M059J (cell line): ENCODE measurements around the gene CAMK1D. TPM values are rescaled to one million over a fixed set of nuclear protein-coding genes. Genes with fewer than 3 reads are reported as not detected.

Experiments
- DNase-seq: peaks from one replicate; pipeline ENCODE4 v3.0.0-alpha.2; 2012; ENCODE audit warnings: low read depth
- total RNA-seq: library from RNA; depleted of rRNA; stranded (reverse); fragments of >200 nt; shearing (Covaris generic); gene quantifications from 2 replicates; pipeline ENCODE4 v1.2.3, GENCODE V29; 2014

CAMK1D gene
- total RNA-seq, 1 experiment from 2014 or later, result 0.57 TPM

- no peak for DNase-seq
Measured at GRCh38 chr10:12822126-12822892, 473.0 kb downstream of the CAMK1D start.

GRCh38 chr10:12822893-12823170 lies 473.5 kb downstream of the CAMK1D start:
- DNase-seq, result no peak

GRCh38 chr10:12823328-12823727 lies 474.0 kb downstream of the CAMK1D start:
- DNase-seq, result no peak

GRCh38 chr10:12825260-12825849 lies 476.0 kb downstream of the CAMK1D start:
- no peak for DNase-seq

GRCh38 chr10:12826800-12827372 lies 477.5 kb downstream of the CAMK1D start:
- DNase-seq, result no peak

- DNase-seq, result no peak
Measured at GRCh38 chr10:12828736-12829135, 479.4 kb downstream of the CAMK1D start.

GRCh38 chr10:12829831-12830390 lies 480.6 kb downstream of the CAMK1D start:
- DNase-seq, result no peak

- no peak for DNase-seq
Measured at GRCh38 chr10:12832096-12832495, 482.7 kb downstream of the CAMK1D start.

GRCh38 chr10:12833451-12833850 lies 484.1 kb downstream of the CAMK1D start:
- DNase-seq, result no peak

GRCh38 chr10:12834116-12834665 lies 484.8 kb downstream of the CAMK1D start:
- no peak for DNase-seq

GRCh38 chr10:12834721-12835120 lies 485.4 kb downstream of the CAMK1D start:
- no peak for DNase-seq

GRCh38 chr10:12835709-12836108 lies 486.4 kb downstream of the CAMK1D start:
- peak; percentile 59 for DNase-seq

- DNase-seq, result no peak
Measured at GRCh38 chr10:12838366-12838765, 489.0 kb downstream of the CAMK1D start.

- DNase-seq, result no peak
Measured at GRCh38 chr10:12838995-12839927, 489.9 kb downstream of the CAMK1D start.

GRCh38 chr10:12839941-12840611 lies 490.7 kb downstream of the CAMK1D start:
- DNase-seq, result no peak

GRCh38 chr10:12841426-12841825 lies 492.1 kb downstream of the CAMK1D start:
- DNase-seq, result no peak

GRCh38 chr10:12841826-12842225 lies 492.5 kb downstream of the CAMK1D start:
- no peak for DNase-seq

GRCh38 chr10:12842310-12842709 lies 493.0 kb downstream of the CAMK1D start:
- DNase-seq, result no peak

- DNase-seq, result no peak
Measured at GRCh38 chr10:12843296-12843945, 494.1 kb downstream of the CAMK1D start.

- DNase-seq, result peak; percentile 87
Measured at GRCh38 chr10:12844811-12845483, 495.6 kb downstream of the CAMK1D start.
